GM13976 (cell line): Measurements from ENCODE around the gene DROSHA.

Experiments used
- DNase-seq: peaks from one replicate; pipeline ENCODE4 v3.0.0; 2012; ENCODE audit warnings: low spot score
- in situ Hi-C: fragments of 300-500 bp; cut with MboI; formaldehyde crosslinking; loops from one replicate; pipeline ENCODE4 v1.12.0; 2022; ENCODE audit warnings: low sequenced_read_pairs, mixed read lengths, inconsistent platforms; ENCODE audit not compliant: unreplicated experiment
- TF ChIP-seq, protein P1 (sequence below): IDR thresholded peaks from 2 replicates; pipeline ENCODE4 v1.5.1; 2012; ENCODE audit warnings: borderline replicate concordance, mild to moderate bottlenecking; ENCODE audit not compliant: insufficient read depth; ENCODE audit errors: extremely low read depth, missing control alignments, control extremely low read depth

The DROSHA gene

DNA sequence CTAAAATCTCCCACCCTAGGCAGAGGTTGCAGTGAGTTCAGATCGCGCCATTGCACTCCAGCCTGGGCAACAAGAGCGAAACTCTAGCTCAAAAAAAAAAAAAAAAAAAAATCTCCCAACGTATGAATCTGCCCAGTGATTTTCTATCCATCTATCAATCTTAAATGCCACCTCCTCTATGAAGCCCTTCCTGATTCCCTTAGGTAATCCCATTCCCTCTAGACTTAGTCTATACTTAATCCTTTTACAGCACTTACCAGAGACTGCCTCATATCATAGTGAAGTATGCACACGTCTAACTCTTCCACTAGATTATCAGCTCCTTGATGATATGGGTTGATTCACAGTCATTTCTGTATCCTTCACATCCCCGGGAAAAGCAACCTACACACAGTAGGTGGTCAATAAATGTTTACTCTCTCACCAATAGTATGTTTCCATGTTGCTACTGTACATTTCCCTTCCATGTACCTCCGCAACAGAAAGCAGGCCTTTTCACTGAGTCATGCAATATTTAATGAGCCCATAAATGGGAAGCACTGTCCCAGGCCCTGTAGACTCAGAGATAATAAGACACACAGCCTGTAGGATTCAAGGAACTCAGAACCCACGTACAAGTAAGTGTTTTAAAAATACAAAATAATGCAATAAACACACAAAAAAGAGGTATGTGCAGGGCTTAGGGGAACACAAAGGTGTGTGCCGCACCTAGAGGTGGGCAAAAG, 1.2 kb downstream of the DROSHA start:
- no peak for DNase-seq
- in situ Hi-C loops, result no loop called here
- TF ChIP-seq, protein P1, sequence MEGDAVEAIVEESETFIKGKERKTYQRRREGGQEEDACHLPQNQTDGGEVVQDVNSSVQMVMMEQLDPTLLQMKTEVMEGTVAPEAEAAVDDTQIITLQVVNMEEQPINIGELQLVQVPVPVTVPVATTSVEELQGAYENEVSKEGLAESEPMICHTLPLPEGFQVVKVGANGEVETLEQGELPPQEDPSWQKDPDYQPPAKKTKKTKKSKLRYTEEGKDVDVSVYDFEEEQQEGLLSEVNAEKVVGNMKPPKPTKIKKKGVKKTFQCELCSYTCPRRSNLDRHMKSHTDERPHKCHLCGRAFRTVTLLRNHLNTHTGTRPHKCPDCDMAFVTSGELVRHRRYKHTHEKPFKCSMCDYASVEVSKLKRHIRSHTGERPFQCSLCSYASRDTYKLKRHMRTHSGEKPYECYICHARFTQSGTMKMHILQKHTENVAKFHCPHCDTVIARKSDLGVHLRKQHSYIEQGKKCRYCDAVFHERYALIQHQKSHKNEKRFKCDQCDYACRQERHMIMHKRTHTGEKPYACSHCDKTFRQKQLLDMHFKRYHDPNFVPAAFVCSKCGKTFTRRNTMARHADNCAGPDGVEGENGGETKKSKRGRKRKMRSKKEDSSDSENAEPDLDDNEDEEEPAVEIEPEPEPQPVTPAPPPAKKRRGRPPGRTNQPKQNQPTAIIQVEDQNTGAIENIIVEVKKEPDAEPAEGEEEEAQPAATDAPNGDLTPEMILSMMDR, result no peak

DNA sequence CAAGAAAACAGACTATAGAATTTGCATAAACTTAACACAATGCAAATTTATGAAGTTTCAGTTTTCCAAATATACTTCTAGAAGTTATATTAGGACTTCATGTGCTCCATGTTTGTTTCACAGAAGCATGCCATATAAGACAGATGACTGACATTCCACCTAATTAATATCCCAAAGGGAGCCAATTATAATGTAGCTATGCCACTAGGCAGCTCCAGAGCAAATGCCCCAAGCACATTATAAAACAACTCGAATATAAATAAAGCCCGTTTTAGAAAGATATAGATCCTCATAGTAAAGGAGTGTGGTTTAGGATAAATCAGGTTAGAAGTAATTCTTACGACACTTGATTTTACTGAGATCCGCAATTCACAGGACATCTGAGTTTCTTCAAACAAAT, 8.9 kb downstream of the DROSHA start:
- TF ChIP-seq, protein P1, result no peak
- in situ Hi-C loops, result no loop called here
- no peak for DNase-seq

DNA sequence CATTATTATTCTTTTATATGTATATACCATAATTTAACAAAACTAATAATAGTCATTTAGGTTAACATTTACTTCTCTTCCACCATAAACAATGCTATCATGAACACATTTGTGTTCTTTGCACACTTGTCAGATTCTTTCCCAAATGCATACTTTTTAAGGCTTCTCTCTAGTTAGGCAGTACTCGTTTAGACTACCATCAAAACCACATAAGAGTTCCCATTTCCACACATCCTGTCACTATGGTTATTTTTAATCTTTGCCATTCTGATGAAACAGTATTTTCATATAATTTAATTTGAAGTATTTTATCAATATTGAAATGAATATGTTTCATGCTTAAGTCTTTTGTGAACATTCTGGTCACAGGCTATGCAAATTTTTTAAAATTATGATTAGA, 15.1 kb downstream of the DROSHA start:
- DNase-seq, result no peak
- TF ChIP-seq, protein P1, result no peak
- in situ Hi-C loops, result no loop called here

DNA sequence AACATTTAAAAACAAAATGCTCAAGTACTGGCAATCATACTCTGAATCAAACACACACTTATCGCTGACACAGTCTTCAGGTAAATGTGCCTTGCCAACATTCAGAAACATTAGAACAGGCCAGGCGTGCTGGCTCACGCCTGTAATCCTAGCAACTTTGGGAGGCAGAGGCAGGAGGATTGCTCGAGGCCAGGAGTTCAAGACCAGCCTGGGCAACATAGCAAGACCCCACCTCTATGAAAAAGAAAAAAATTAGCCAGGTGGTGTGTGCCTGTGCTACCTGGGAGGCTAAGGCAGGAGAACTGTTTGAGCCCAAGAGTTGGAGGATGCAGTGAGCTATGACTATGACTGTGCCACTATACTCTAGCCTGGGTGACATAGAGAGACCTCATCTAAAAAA, 20.6 kb downstream of the DROSHA start:
- TF ChIP-seq, protein P1, result no peak
- in situ Hi-C loops, result no loop called here
- DNase-seq, result no peak

DNA sequence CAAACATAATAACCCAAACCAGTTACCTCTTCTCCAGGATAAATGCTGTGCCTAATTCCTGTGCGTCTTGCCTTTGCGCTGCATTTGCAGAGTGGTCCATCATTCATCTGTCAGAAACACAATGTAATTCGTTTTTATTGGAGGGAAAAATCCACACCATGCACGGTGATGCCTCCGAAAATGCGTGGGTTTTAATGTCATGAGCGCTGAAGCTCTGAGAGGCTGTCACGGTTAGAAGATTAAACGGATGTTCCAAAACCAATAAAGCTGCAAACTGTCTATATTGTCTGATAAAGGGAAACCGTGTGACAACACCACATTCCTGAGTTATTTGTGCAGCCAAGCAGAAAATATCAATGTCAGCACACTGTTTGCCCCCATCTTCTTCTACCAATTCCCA, 27.4 kb downstream of the DROSHA start:
- TF ChIP-seq, protein P1, result no peak
- DNase-seq, result no peak
- in situ Hi-C loops, result no loop called here

DNA sequence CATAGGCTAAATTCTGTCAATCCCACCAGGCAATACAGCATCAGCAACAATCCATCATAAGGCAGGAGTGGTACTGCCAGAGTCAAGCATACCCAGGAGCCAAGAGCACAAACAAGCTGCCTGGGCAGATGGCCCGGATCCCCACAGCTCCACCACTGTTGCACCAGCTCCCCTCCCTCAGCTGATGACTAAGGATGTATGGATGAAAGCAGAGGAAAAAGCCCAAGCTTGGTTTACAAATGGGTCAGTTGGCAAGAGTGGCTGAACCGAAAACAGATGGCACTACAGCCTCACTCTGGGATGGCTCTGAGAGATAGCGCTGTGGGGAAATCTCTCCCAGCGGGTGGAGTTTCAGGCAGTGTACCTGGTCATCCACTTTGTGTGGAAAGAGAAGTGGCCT, 29.4 kb downstream of the DROSHA start:
- TF ChIP-seq, protein P1, result no peak
- no peak for DNase-seq
- in situ Hi-C loops, result no loop called here
